Mammary epithelial cell (primary cell): ENCODE data around the gene SLC22A8.

Experiments used
- CTCF ChIP-seq, 2 donors: IDR thresholded peaks in 1 of 2; conservative IDR thresholded peaks in 1 of 2; 2 replicates each; pipeline ENCODE4 v1.5.1; 2011 to 2012; ENCODE audit warnings: inconsistent platforms in 2 of 2, low read length in 2 of 2, mild to moderate bottlenecking in 2 of 2, control low read depth in 1 of 2, low read depth in 1 of 2; ENCODE audit not compliant: insufficient read depth in 1 of 2; ENCODE audit errors: extremely low read depth in 1 of 2
- EZH2 ChIP-seq: IDR thresholded peaks from 2 replicates; pipeline ENCODE4 v1.6.1; 2012; ENCODE audit warnings: low read length, inconsistent platforms, borderline replicate concordance

- TF ChIP-seq CTCF (conservative IDR thresholded peaks at IDR 0.05 in 1 of 2, IDR thresholded peaks at IDR 0.05 in 1 of 2; ENCODE audit: extremely low read depth in 1 of 2, insufficient read depth in 1 of 2, low read depth in 1 of 2, low read length in 2 of 2) (no peak), EZH2 (no peak)
These were observed 32.0 kb downstream of the SLC22A8 start for GRCh38 chr11:62983536-62984199.
